Endothelial cell (in vitro differentiated cells): Measurements from ENCODE around the gene MOGAT3. TPM values are rescaled to one million over a fixed set of nuclear protein-coding genes. Genes with fewer than 3 reads are reported as not detected.

Source experiments
- DNase-seq: peaks from one replicate; pipeline ENCODE4 v3.0.0; 2021; ENCODE audit warnings: low spot score
- H3K27ac Mint-ChIP-seq: one replicate; pipeline ENCODE4 v1.8.0; 2021; ENCODE audit warnings: mixed read lengths, inconsistent platforms; ENCODE audit not compliant: unreplicated experiment
- H3K27me3 Mint-ChIP-seq: one replicate; pipeline ENCODE4 v1.8.0; 2021; ENCODE audit warnings: mild to moderate bottlenecking, moderate library complexity, mixed read lengths, inconsistent platforms; ENCODE audit not compliant: unreplicated experiment
- H3K36me3 Mint-ChIP-seq: one replicate; pipeline ENCODE4 v1.8.0; 2021; ENCODE audit warnings: mild to moderate bottlenecking, low read depth, mixed read lengths, inconsistent platforms; ENCODE audit not compliant: unreplicated experiment
- H3K4me1 Mint-ChIP-seq: one replicate; pipeline ENCODE4 v1.8.0; 2021; ENCODE audit warnings: mild to moderate bottlenecking, mixed read lengths, inconsistent platforms; ENCODE audit not compliant: unreplicated experiment
- H3K4me3 Mint-ChIP-seq: one replicate; pipeline ENCODE4 v1.8.0; 2021; ENCODE audit warnings: mild to moderate bottlenecking, mixed read lengths, inconsistent platforms; ENCODE audit not compliant: unreplicated experiment
- H3K9me3 Mint-ChIP-seq: one replicate; pipeline ENCODE4 v1.8.0; 2021; ENCODE audit warnings: mixed read lengths, inconsistent platforms; ENCODE audit not compliant: unreplicated experiment
- CTCF ChIP-seq: fragments of 200-600 bp; sonication (generic); IDR thresholded peaks from one replicate; pipeline ENCODE4 v1.5.0; 2021; ENCODE audit warnings: antibody characterized with exemption; ENCODE audit not compliant: unreplicated experiment
- total RNA-seq: library from RNA; stranded (reverse); fragmentation: NEBNext Ultra II Directional; extraction: Animal tissue kit (Norgen Biotek cat#: 25700); gene quantifications from one replicate; pipeline ENCODE4 v1.2.1, GENCODE V29; 2021; ENCODE audit not compliant: unreplicated experiment

MOGAT3 gene
- total RNA-seq, 1 donor from 2014 or later: not detected

GRCh38 chr7:101177644-101178043, 23.2 kb downstream of the MOGAT3 start:
- no peak for TF ChIP-seq CTCF

GRCh38 chr7:101175664-101176063, 25.2 kb downstream of the MOGAT3 start:
- no peak for TF ChIP-seq CTCF
- Mint-ChIP-seq H3K27me3 (peaks cover 44% of the 10 kb centered on the region), H3K4me3 (no peak overlapping the region), H3K36me3 (no peaks in the 10 kb centered on the region), H3K4me1 (peaks cover 12% of the 10 kb centered on the region), H3K9me3 (no peaks in the 10 kb centered on the region), H3K27ac (no peak overlapping the region)
- DNase-seq: no peak

More at GRCh38 chr7:101177644-101178043, 23.2 kb downstream of the MOGAT3 start:
- DNase-seq: no peak
- Mint-ChIP-seq H3K4me3 (no peak overlapping the region), H3K9me3 (no peaks in the 10 kb centered on the region), H3K4me1 (no peaks in the 10 kb centered on the region), H3K27me3 (peaks cover 36% of the 10 kb centered on the region), H3K27ac (no peak overlapping the region), H3K36me3 (no peaks in the 10 kb centered on the region)

- no peak for DNase-seq
- no peak for TF ChIP-seq CTCF
- Mint-ChIP-seq H3K4me1 (peaks cover 17% of the 10 kb centered on the region), H3K9me3 (no peaks in the 10 kb centered on the region), H3K4me3 (no peak overlapping the region), H3K36me3 (peaks cover 3% of the 10 kb centered on the region), H3K27me3 (peaks cover 48% of the 10 kb centered on the region), H3K27ac (no peak overlapping the region)
Measured at GRCh38 chr7:101174322-101174854, 26.4 kb downstream of the MOGAT3 start.

GRCh38 chr7:101173752-101174244, 27.0 kb downstream of the MOGAT3 start:
- TF ChIP-seq CTCF: no peak
- Mint-ChIP-seq H3K27ac (no peak overlapping the region), H3K36me3 (peaks cover 7% of the 10 kb centered on the region), H3K4me1 (peaks cover 20% of the 10 kb centered on the region), H3K9me3 (no peaks in the 10 kb centered on the region), H3K27me3 (peaks cover 52% of the 10 kb centered on the region), H3K4me3 (no peak overlapping the region)
- peak; percentile 32 for DNase-seq

GRCh38 chr7:101172854-101173751, 27.7 kb downstream of the MOGAT3 start:
- DNase-seq: no peak
- TF ChIP-seq CTCF: no peak
- Mint-ChIP-seq H3K9me3 (no peaks in the 10 kb centered on the region), H3K27me3 (peaks cover 56% of the 10 kb centered on the region), H3K4me1 (peaks cover 20% of the 10 kb centered on the region), H3K27ac (no peak overlapping the region), H3K4me3 (no peak overlapping the region), H3K36me3 (peaks cover 7% of the 10 kb centered on the region)
